GM23338 (cell line): ENCODE measurements around the gene ZNF653. TPM values are rescaled to one million over a fixed set of nuclear protein-coding genes. Genes with fewer than 3 reads are reported as not detected.

Experiments used
- ATAC-seq: fragments of 200-7000 bp; cut with Tn5 transposase; 3 replicates; pipeline ENCODE4 v1.9.1; 2020
- DNase-seq: peaks from one replicate; pipeline ENCODE4 v3.0.0-alpha.2; 2015; ENCODE audit warnings: low spot score
- H2AFZ ChIP-seq: fragments of 200-600 bp; sonication (generic); 2 replicates; pipeline ENCODE4 v1.8.0; 2016; ENCODE audit warnings: antibody characterized with exemption, mild to moderate bottlenecking, moderate library complexity
- H3F3A ChIP-seq: fragments of 200-600 bp; sonication (generic); replicated peaks from 2 replicates; pipeline ENCODE4 v1.8.0; 2017; ENCODE audit warnings: antibody characterized with exemption, mixed run types, low read depth
- H3K27ac ChIP-seq: fragments of 200-600 bp; sonication (generic); 2 replicates; pipeline ENCODE4 v1.6.1; 2016; ENCODE audit warnings: low read depth
- H3K27me3 ChIP-seq: fragments of 200-600 bp; sonication (generic); 2 replicates; pipeline ENCODE4 v1.8.0; 2016; ENCODE audit warnings: mild to moderate bottlenecking, mixed run types, moderate library complexity; ENCODE audit not compliant: insufficient read depth
- H3K36me3 ChIP-seq: fragments of 200-600 bp; sonication (generic); 2 replicates; pipeline ENCODE4 v1.8.0; 2016; ENCODE audit warnings: mild to moderate bottlenecking; ENCODE audit not compliant: insufficient read depth
- H3K4me1 ChIP-seq: fragments of 200-600 bp; sonication (generic); 2 replicates; pipeline ENCODE4 v1.8.0; 2016; ENCODE audit warnings: mild to moderate bottlenecking, moderate library complexity; ENCODE audit not compliant: insufficient read depth
- H3K4me2 ChIP-seq: fragments of 200-600 bp; sonication (generic); 2 replicates; pipeline ENCODE4 v1.7.1; 2017; ENCODE audit warnings: mixed run types
- H3K4me3 ChIP-seq: fragments of 200-600 bp; sonication (generic); 2 replicates; pipeline ENCODE4 v1.6.1; 2016; ENCODE audit warnings: mixed run types
- H3K79me2 ChIP-seq: fragments of 200-600 bp; sonication (generic); replicated peaks from 2 replicates; pipeline ENCODE4 v1.8.0; 2017; ENCODE audit warnings: mild to moderate bottlenecking; ENCODE audit not compliant: insufficient read depth
- H3K9me2 ChIP-seq: fragments of 200-600 bp; sonication (generic); 2 replicates; pipeline ENCODE4 v1.8.0; 2017; ENCODE audit not compliant: insufficient read depth
- H4K20me1 ChIP-seq: fragments of 200-600 bp; sonication (generic); replicated peaks from 2 replicates; pipeline ENCODE4 v1.8.0; 2017; ENCODE audit warnings: mild to moderate bottlenecking; ENCODE audit not compliant: insufficient read depth
- H3K27ac Mint-ChIP-seq: 2 replicates; pipeline ENCODE4 v1.8.0; 2020; ENCODE audit warnings: inconsistent platforms, mild to moderate bottlenecking, moderate library complexity, mixed read lengths
- H3K27me3 Mint-ChIP-seq: 3 replicates; pipeline ENCODE4 v1.8.0; 2022; ENCODE audit warnings: low read depth, mild to moderate bottlenecking, moderate library complexity, mixed read lengths, inconsistent platforms; ENCODE audit not compliant: insufficient read depth, poor library complexity
- H3K36me3 Mint-ChIP-seq: 3 replicates; pipeline ENCODE4 v1.8.0; 2021; ENCODE audit warnings: low read depth, mild to moderate bottlenecking, inconsistent platforms, moderate library complexity, mixed read lengths
- H3K4me1 Mint-ChIP-seq: 3 replicates; pipeline ENCODE4 v1.8.0; 2020; ENCODE audit warnings: mild to moderate bottlenecking, inconsistent platforms, mixed read lengths
- H3K4me3 Mint-ChIP-seq: 3 replicates; pipeline ENCODE4 v1.8.0; 2021; ENCODE audit warnings: moderate library complexity, mild to moderate bottlenecking, inconsistent platforms, mixed read lengths
- H3K9me3 Mint-ChIP-seq: 3 replicates; pipeline ENCODE4 v1.8.0; 2020; ENCODE audit warnings: moderate library complexity, mild to moderate bottlenecking, inconsistent platforms, mixed read lengths
- CREB1 ChIP-seq: fragments of 250-450 bp; sonication (Bioruptor Pico); IDR thresholded peaks from 2 replicates; pipeline ENCODE4 v1.5.0; 2020; ENCODE audit warnings: low read depth, mild to moderate bottlenecking, moderate library complexity
- CTCF ChIP-seq, 2 experiments: fragments of 200-600 bp in 1 of 2; sonication (generic) in 1 of 2; conservative IDR thresholded peaks; 2 replicates each; pipeline versions ENCODE4 v1.5.1 to v1.6.1; 2016 to 2017; ENCODE audit warnings: antibody characterized with exemption in 2 of 2, low read depth in 2 of 2, mild to moderate bottlenecking in 2 of 2, moderate library complexity in 1 of 2
- EZH2 ChIP-seq: fragments of 200-600 bp; sonication (generic); IDR thresholded peaks from one replicate; pipeline ENCODE4 v1.8.0; 2017; ENCODE audit warnings: antibody characterized with exemption, mild to moderate bottlenecking, low read depth; ENCODE audit not compliant: unreplicated experiment
- EZH2phosphoT487 ChIP-seq: fragments of 200-600 bp; sonication (generic); IDR thresholded peaks from one replicate; pipeline ENCODE4 v1.8.1; 2018; ENCODE audit warnings: antibody characterized with exemption; ENCODE audit not compliant: unreplicated experiment
- JUNB ChIP-seq: IDR thresholded peaks from one replicate; pipeline ENCODE4 v1.6.1; 2016; ENCODE audit warnings: antibody characterized with exemption; ENCODE audit not compliant: unreplicated experiment
- NANOG ChIP-seq: IDR thresholded peaks from 2 replicates; pipeline ENCODE4 v1.6.1; 2016; ENCODE audit warnings: antibody characterized with exemption, borderline replicate concordance
- POLR2AphosphoS5 ChIP-seq: IDR thresholded peaks from 2 replicates; pipeline ENCODE4 v1.6.1; 2016; ENCODE audit warnings: antibody characterized with exemption, low read depth
- STAT1 ChIP-seq: IDR thresholded peaks from one replicate; pipeline ENCODE4 v1.6.1; 2016; ENCODE audit warnings: antibody characterized with exemption; ENCODE audit not compliant: unreplicated experiment
- ZNF114 ChIP-seq: fragments of 250-450 bp; sonication (Bioruptor Pico); IDR thresholded peaks from 2 replicates; pipeline ENCODE4 v1.5.0; 2020; ENCODE audit warnings: mild to moderate bottlenecking, moderate library complexity
- ZNF331 ChIP-seq: fragments of 250-450 bp; sonication (Bioruptor Pico); IDR thresholded peaks from 2 replicates; pipeline ENCODE4 v1.5.0; 2020; ENCODE audit warnings: low read depth, mild to moderate bottlenecking, moderate library complexity
- polyA plus RNA-seq: library from polyadenylated mRNA; unstranded; fragments of >200 nt; fragmentation: Nextera tagmentation; extraction: Ambion mirVana; gene quantifications from 2 replicates; pipeline ENCODE4 v1.2.1, GENCODE V29; 2016
- total RNA-seq: library from RNA; depleted of rRNA; stranded (reverse); fragments of >200 nt; shearing (Covaris generic); gene quantifications from 2 replicates; pipeline ENCODE4 v1.2.3, GENCODE V29; 2014
- TF ChIP-seq, protein P1 (sequence below): IDR thresholded peaks from one replicate; pipeline ENCODE4 v1.6.1; 2018; ENCODE audit warnings: antibody characterized with exemption; ENCODE audit not compliant: unreplicated experiment

ZNF653 gene
- total and polyA plus RNA-seq, 2 experiments from 2014 or later, result 2.5 to 5.3 TPM

GRCh38 chr19:11499890-11500420 lies 5.7 kb downstream of the ZNF653 start (continued):
- no peak for TF ChIP-seq CTCF (conservative IDR thresholded peaks at IDR 0.05; ENCODE audit: low read depth in 2 of 2)
- no peak for TF ChIP-seq CREB1 (CRISPR knock-in tag)

GRCh38 chr19:11499220-11499726 lies 6.4 kb downstream of the ZNF653 start:
- Mint-ChIP-seq H3K9me3 (no peaks in the 10 kb centered on the region), H3K4me1 (peaks cover 1% of the 10 kb centered on the region; the same call in 1 of the 3 replicates), H3K27ac (no peak overlapping the region), H3K27me3 (peaks cover 7% of the 10 kb centered on the region), H3K4me3 (no peak overlapping the region), H3K36me3 (no peaks in the 10 kb centered on the region; the same call in 2 of the 3 replicates)
- Histone ChIP-seq H3K27me3 (no peaks in the 10 kb centered on the region), H3K4me1 (peaks cover under 1% of the 10 kb centered on the region; the same call in 1 of the 2 replicates), H3F3A (0 out of 2 replicates have a peak, but pooled peaks cover 2% of the 10 kb centered on the region), H2AFZ (no peak overlapping the region), H3K36me3 (no peaks in the 10 kb centered on the region), H3K4me2 (no peak overlapping the region), H3K9me2 (no peaks in the 10 kb centered on the region), H3K79me2 (0 out of 2 replicates have a peak, but pooled peaks cover under 1% of the 10 kb centered on the region), H3K27ac (no peak overlapping the region), H3K4me3 (no peak overlapping the region), H4K20me1 (0 out of 2 replicates have a peak, but pooled peaks cover 4% of the 10 kb centered on the region)
- ATAC-seq, result no peak
- no peak for DNase-seq
- TF ChIP-seq, protein P1, sequence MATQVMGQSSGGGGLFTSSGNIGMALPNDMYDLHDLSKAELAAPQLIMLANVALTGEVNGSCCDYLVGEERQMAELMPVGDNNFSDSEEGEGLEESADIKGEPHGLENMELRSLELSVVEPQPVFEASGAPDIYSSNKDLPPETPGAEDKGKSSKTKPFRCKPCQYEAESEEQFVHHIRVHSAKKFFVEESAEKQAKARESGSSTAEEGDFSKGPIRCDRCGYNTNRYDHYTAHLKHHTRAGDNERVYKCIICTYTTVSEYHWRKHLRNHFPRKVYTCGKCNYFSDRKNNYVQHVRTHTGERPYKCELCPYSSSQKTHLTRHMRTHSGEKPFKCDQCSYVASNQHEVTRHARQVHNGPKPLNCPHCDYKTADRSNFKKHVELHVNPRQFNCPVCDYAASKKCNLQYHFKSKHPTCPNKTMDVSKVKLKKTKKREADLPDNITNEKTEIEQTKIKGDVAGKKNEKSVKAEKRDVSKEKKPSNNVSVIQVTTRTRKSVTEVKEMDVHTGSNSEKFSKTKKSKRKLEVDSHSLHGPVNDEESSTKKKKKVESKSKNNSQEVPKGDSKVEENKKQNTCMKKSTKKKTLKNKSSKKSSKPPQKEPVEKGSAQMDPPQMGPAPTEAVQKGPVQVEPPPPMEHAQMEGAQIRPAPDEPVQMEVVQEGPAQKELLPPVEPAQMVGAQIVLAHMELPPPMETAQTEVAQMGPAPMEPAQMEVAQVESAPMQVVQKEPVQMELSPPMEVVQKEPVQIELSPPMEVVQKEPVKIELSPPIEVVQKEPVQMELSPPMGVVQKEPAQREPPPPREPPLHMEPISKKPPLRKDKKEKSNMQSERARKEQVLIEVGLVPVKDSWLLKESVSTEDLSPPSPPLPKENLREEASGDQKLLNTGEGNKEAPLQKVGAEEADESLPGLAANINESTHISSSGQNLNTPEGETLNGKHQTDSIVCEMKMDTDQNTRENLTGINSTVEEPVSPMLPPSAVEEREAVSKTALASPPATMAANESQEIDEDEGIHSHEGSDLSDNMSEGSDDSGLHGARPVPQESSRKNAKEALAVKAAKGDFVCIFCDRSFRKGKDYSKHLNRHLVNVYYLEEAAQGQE, result no peak
- TF ChIP-seq CTCF (conservative IDR thresholded peaks at IDR 0.05; ENCODE audit: low read depth in 2 of 2) (no peak), STAT1 (no peak), EZH2phosphoT487 (no peak), ZNF331 (CRISPR knock-in tag) (no peak), NANOG (no peak), POLR2AphosphoS5 (no peak), ZNF114 (CRISPR knock-in tag) (no peak), JUNB (no peak), EZH2 (no peak)
